DND-41 (cell line): ENCODE data around the gene CFAP61.

Source experiments
- ATAC-seq: fragments of 200-7000 bp; cut with Tn5 transposase; 3 replicates; pipeline ENCODE4 v1.9.1; 2021; ENCODE audit warnings: low read depth; ENCODE audit not compliant: insufficient read depth
- DNase-seq: peaks from one replicate; pipeline ENCODE4 v3.0.0-alpha.2; 2020
- H2AFZ ChIP-seq: 2 replicates; pipeline ENCODE4 v1.6.0; 2012; ENCODE audit warnings: low read depth, low read length
- H3K27ac ChIP-seq: 2 replicates; pipeline ENCODE4 v1.5.1; 2012; ENCODE audit warnings: low read length, inconsistent platforms
- H3K27me3 ChIP-seq: fragments of 200-600 bp; sonication (generic); 2 replicates; pipeline ENCODE4 v1.6.0; 2012; ENCODE audit warnings: low read length, mild to moderate bottlenecking, inconsistent platforms; ENCODE audit not compliant: insufficient read depth, poor library complexity
- H3K36me3 ChIP-seq: 2 replicates; pipeline ENCODE4 v1.5.1; 2012; ENCODE audit warnings: low read length, inconsistent platforms; ENCODE audit not compliant: insufficient read depth
- H3K4me1 ChIP-seq: 2 replicates; pipeline ENCODE4 v1.5.1; 2012; ENCODE audit warnings: mild to moderate bottlenecking, low read length; ENCODE audit not compliant: insufficient read depth
- H3K4me2 ChIP-seq: 2 replicates; pipeline ENCODE4 v1.6.0; 2012; ENCODE audit warnings: mild to moderate bottlenecking, moderate library complexity, low read length, inconsistent platforms; ENCODE audit not compliant: insufficient read depth
- H3K4me3 ChIP-seq, 2 experiments: fragments of 200-600 bp in 1 of 2; shearing (Covaris generic) in 1 of 2; 2 replicates each; pipeline ENCODE4 v1.5.1; 2012 to 2016; ENCODE audit warnings: inconsistent platforms in 2 of 2, low read length in 2 of 2, mild to moderate bottlenecking in 2 of 2, low read depth in 1 of 2, moderate library complexity in 1 of 2
- H3K79me2 ChIP-seq: 2 replicates; pipeline ENCODE4 v1.6.0; 2012; ENCODE audit warnings: low read length, inconsistent platforms; ENCODE audit not compliant: insufficient read depth
- H3K9ac ChIP-seq: 2 replicates; pipeline ENCODE4 v1.6.0; 2012; ENCODE audit warnings: low read depth, mild to moderate bottlenecking, inconsistent platforms, low read length, moderate library complexity
- H3K9me3 ChIP-seq: 2 replicates; pipeline ENCODE4 v1.5.1; 2012; ENCODE audit warnings: low read length, moderate library complexity, mild to moderate bottlenecking, inconsistent platforms; ENCODE audit not compliant: insufficient read depth, severe bottlenecking
- H4K20me1 ChIP-seq: 2 replicates; pipeline ENCODE4 v1.6.0; 2012; ENCODE audit warnings: low read length; ENCODE audit not compliant: insufficient read depth
- CTCF ChIP-seq: IDR thresholded peaks from 2 replicates; pipeline ENCODE4 v1.5.1; 2012; ENCODE audit warnings: borderline replicate concordance, low read length, moderate library complexity, mild to moderate bottlenecking; ENCODE audit not compliant: poor library complexity, severe bottlenecking; ENCODE audit errors: extremely low read depth
- EZH2 ChIP-seq: IDR thresholded peaks from 3 replicates; pipeline ENCODE4 v1.6.1; 2012; ENCODE audit warnings: borderline replicate concordance, low read depth, mild to moderate bottlenecking, moderate library complexity, low read length, inconsistent platforms; ENCODE audit not compliant: severe bottlenecking

The CFAP61 gene

GRCh38 chr20:20295621-20296498 lies 243.5 kb downstream of the CFAP61 start:
- Histone ChIP-seq H3K4me1 (no peaks in the 10 kb centered on the region), H2AFZ (no peak overlapping the region), H3K4me2 (no peak overlapping the region), H3K36me3 (no peaks in the 10 kb centered on the region), H3K4me3 (no peak overlapping the region), H3K79me2 (no peaks in the 10 kb centered on the region), H3K9me3 (no peaks in the 10 kb centered on the region), H3K9ac (no peak overlapping the region), H4K20me1 (no peaks in the 10 kb centered on the region), H3K27me3 (no peaks in the 10 kb centered on the region), H3K27ac (no peak overlapping the region)
- TF ChIP-seq CTCF (no peak), EZH2 (no peak)
- DNase-seq, result no peak
- no peak for ATAC-seq

GRCh38 chr20:20297181-20297580 lies 244.8 kb downstream of the CFAP61 start:
- no peak overlapping the region for H3K4me2 ChIP-seq
- no peaks in the 10 kb centered on the region for H3K4me1 ChIP-seq
- no peaks in the 10 kb centered on the region for H3K79me2 ChIP-seq
- H3K9ac ChIP-seq, result no peak overlapping the region
- no peaks in the 10 kb centered on the region for H3K27me3 ChIP-seq
- H3K27ac ChIP-seq, result no peak overlapping the region
- no peak for TF ChIP-seq CTCF
- no peak for TF ChIP-seq EZH2
- no peak overlapping the region for H2AFZ ChIP-seq
- ATAC-seq, result no peak
- H3K4me3 ChIP-seq, result no peak overlapping the region
- H3K9me3 ChIP-seq, result no peaks in the 10 kb centered on the region
- H3K36me3 ChIP-seq, result no peaks in the 10 kb centered on the region
- no peak for DNase-seq
- H4K20me1 ChIP-seq, result no peaks in the 10 kb centered on the region

- Histone ChIP-seq H3K9ac (no peak overlapping the region), H3K27me3 (no peaks in the 10 kb centered on the region), H3K4me3 (no peak overlapping the region), H2AFZ (no peak overlapping the region), H3K4me2 (no peak overlapping the region), H3K9me3 (no peaks in the 10 kb centered on the region), H3K27ac (no peak overlapping the region), H3K79me2 (no peaks in the 10 kb centered on the region), H4K20me1 (no peaks in the 10 kb centered on the region), H3K4me1 (no peaks in the 10 kb centered on the region), H3K36me3 (no peaks in the 10 kb centered on the region)
- no peak for TF ChIP-seq EZH2
- no peak for TF ChIP-seq CTCF
- DNase-seq, result no peak
- ATAC-seq, result no peak
These were observed 245.4 kb downstream of the CFAP61 start for GRCh38 chr20:20297752-20298151.
